ENCODE measurements around the gene PAM16.

PAM16 gene

GRCh38 chr16:4317532-4318450 is 33.3 kb downstream of the PAM16 start:
- DNase-seq, result no peak

GRCh38 chr16:4316864-4317531 is 34.1 kb downstream of the PAM16 start:
- no peak for DNase-seq

- no peak for DNase-seq
These were observed 34.8 kb downstream of the PAM16 start for GRCh38 chr16:4316108-4316863.

- no peak for DNase-seq
These were observed 35.7 kb downstream of the PAM16 start, which contains the start of gene GLIS2 for GRCh38 chr16:4315186-4316107. Gene GLIS2, plus strand, starts transcription at chr16:4316067. Its CDS starts 16,214 bp downstream, at chr16:4332281.

GRCh38 chr16:4314532-4315185 is 36.5 kb downstream of the PAM16 start:
- peak; percentile 46 for DNase-seq

GRCh38 chr16:4313563-4314531 is 37.3 kb downstream of the PAM16 start:
- DNase-seq, result peak; percentile 42

- DNase-seq, result peak; percentile 74
These were observed 41.3 kb downstream of the PAM16 start for GRCh38 chr16:4309833-4310266.

- DNase-seq, result peak; percentile 35
These were observed 41.9 kb downstream of the PAM16 start for GRCh38 chr16:4309102-4309832.

GRCh38 chr16:4307215-4308037 is 43.7 kb downstream of the PAM16 start:
- DNase-seq, result peak; percentile 96

- DNase-seq, result peak; percentile 59
These were observed 44.5 kb downstream of the PAM16 start for GRCh38 chr16:4306470-4307214.

GRCh38 chr16:4303973-4304372 is 47.1 kb downstream of the PAM16 start:
- DNase-seq, result no peak

- no peak for DNase-seq
These were observed 49.2 kb downstream of the PAM16 start for GRCh38 chr16:4301968-4302367.

- no peak for DNase-seq
These were observed 49.9 kb downstream of the PAM16 start for GRCh38 chr16:4301177-4301576.

GRCh38 chr16:4298761-4299522 is 52.2 kb downstream of the PAM16 start:
- no peak for DNase-seq

- DNase-seq, result no peak
These were observed 53.6 kb downstream of the PAM16 start for GRCh38 chr16:4297480-4297879.

GRCh38 chr16:4295581-4295980 is 55.5 kb downstream of the PAM16 start:
- no peak for DNase-seq
